Measurements from ENCODE around the gene OCSTAMP.

GRCh38 chr20:46573788-46574584 lies 23.5 kb upstream of the OCSTAMP start:
- TF ChIP-seq CTCF (optimal IDR thresholded peaks at IDR 0.05 in 1 of 3, IDR thresholded peaks at IDR 0.05 in 1 of 3, conservative IDR thresholded peaks at IDR 0.05 in 1 of 3; ENCODE audit: extremely low read depth in 1 of 3, insufficient read depth in 2 of 3, low read length in 3 of 3) (no peak), EZH2 (IDR thresholded peaks at IDR 0.05; ENCODE audit: low read length) (no peak)

All from keratinocyte (primary cell).